ENCODE results near the gene MTERF4. TPM values are rescaled to one million over a fixed set of nuclear protein-coding genes. Genes with fewer than 3 reads are reported as not detected.

MTERF4 gene
- total and polyA plus RNA-seq, 2 of the 8 experiments (the other 6 are each of a cell fraction or from before 2014, with no cell fraction given), result 25.9 to 28.5 TPM

DNA sequence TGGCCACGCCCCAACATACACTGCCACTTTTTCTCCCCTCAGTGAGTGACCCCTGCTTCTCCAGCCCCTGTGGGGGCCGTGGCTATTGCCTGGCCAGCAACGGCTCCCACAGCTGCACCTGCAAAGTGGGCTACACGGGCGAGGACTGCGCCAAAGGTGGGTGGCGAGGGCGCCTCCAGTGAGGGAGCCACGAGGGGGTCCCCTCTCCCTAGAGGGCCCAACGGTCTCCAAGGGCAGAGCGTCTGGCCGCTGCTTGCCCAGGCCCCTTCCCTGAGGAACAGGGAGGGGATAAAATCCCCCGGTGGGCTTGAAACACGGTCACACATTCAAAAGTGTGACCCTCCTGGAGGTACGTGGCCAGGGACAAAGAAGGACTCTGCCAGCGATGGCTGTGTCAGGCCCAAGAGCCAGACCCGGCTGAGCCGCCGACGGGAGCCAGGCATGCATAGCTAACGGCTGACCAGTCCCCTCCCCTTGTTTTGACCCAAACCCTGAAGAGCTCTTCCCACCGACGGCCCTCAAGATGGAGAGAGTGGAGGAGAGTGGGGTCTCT, 37.2 kb downstream of the MTERF4 start (continued):
- TF ChIP-seq, protein P1, sequence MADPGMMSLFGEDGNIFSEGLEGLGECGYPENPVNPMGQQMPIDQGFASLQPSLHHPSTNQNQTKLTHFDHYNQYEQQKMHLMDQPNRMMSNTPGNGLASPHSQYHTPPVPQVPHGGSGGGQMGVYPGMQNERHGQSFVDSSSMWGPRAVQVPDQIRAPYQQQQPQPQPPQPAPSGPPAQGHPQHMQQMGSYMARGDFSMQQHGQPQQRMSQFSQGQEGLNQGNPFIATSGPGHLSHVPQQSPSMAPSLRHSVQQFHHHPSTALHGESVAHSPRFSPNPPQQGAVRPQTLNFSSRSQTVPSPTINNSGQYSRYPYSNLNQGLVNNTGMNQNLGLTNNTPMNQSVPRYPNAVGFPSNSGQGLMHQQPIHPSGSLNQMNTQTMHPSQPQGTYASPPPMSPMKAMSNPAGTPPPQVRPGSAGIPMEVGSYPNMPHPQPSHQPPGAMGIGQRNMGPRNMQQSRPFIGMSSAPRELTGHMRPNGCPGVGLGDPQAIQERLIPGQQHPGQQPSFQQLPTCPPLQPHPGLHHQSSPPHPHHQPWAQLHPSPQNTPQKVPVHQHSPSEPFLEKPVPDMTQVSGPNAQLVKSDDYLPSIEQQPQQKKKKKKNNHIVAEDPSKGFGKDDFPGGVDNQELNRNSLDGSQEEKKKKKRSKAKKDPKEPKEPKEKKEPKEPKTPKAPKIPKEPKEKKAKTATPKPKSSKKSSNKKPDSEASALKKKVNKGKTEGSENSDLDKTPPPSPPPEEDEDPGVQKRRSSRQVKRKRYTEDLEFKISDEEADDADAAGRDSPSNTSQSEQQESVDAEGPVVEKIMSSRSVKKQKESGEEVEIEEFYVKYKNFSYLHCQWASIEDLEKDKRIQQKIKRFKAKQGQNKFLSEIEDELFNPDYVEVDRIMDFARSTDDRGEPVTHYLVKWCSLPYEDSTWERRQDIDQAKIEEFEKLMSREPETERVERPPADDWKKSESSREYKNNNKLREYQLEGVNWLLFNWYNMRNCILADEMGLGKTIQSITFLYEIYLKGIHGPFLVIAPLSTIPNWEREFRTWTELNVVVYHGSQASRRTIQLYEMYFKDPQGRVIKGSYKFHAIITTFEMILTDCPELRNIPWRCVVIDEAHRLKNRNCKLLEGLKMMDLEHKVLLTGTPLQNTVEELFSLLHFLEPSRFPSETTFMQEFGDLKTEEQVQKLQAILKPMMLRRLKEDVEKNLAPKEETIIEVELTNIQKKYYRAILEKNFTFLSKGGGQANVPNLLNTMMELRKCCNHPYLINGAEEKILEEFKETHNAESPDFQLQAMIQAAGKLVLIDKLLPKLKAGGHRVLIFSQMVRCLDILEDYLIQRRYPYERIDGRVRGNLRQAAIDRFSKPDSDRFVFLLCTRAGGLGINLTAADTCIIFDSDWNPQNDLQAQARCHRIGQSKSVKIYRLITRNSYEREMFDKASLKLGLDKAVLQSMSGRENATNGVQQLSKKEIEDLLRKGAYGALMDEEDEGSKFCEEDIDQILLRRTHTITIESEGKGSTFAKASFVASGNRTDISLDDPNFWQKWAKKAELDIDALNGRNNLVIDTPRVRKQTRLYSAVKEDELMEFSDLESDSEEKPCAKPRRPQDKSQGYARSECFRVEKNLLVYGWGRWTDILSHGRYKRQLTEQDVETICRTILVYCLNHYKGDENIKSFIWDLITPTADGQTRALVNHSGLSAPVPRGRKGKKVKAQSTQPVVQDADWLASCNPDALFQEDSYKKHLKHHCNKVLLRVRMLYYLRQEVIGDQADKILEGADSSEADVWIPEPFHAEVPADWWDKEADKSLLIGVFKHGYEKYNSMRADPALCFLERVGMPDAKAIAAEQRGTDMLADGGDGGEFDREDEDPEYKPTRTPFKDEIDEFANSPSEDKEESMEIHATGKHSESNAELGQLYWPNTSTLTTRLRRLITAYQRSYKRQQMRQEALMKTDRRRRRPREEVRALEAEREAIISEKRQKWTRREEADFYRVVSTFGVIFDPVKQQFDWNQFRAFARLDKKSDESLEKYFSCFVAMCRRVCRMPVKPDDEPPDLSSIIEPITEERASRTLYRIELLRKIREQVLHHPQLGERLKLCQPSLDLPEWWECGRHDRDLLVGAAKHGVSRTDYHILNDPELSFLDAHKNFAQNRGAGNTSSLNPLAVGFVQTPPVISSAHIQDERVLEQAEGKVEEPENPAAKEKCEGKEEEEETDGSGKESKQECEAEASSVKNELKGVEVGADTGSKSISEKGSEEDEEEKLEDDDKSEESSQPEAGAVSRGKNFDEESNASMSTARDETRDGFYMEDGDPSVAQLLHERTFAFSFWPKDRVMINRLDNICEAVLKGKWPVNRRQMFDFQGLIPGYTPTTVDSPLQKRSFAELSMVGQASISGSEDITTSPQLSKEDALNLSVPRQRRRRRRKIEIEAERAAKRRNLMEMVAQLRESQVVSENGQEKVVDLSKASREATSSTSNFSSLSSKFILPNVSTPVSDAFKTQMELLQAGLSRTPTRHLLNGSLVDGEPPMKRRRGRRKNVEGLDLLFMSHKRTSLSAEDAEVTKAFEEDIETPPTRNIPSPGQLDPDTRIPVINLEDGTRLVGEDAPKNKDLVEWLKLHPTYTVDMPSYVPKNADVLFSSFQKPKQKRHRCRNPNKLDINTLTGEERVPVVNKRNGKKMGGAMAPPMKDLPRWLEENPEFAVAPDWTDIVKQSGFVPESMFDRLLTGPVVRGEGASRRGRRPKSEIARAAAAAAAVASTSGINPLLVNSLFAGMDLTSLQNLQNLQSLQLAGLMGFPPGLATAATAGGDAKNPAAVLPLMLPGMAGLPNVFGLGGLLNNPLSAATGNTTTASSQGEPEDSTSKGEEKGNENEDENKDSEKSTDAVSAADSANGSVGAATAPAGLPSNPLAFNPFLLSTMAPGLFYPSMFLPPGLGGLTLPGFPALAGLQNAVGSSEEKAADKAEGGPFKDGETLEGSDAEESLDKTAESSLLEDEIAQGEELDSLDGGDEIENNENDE (IDR thresholded peaks at IDR 0.05; ENCODE audit: insufficient replicate concordance, low read length), result no peak
- TF ChIP-seq, protein P2, sequence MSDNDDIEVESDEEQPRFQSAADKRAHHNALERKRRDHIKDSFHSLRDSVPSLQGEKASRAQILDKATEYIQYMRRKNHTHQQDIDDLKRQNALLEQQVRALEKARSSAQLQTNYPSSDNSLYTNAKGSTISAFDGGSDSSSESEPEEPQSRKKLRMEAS (IDR thresholded peaks at IDR 0.05), result no peak
- TF ChIP-seq SP1 (IDR thresholded peaks at IDR 0.05; ENCODE audit: low read depth, low read length) (no peak), SIRT6 (IDR thresholded peaks at IDR 0.05; ENCODE audit: low read length) (no peak), YY1 (IDR thresholded peaks at IDR 0.05; ENCODE audit: low read depth, low read length) (no peak), POU5F1 (IDR thresholded peaks at IDR 0.05; ENCODE audit: low read depth, low read length) (no peak)
- TF ChIP-seq, protein P3, sequence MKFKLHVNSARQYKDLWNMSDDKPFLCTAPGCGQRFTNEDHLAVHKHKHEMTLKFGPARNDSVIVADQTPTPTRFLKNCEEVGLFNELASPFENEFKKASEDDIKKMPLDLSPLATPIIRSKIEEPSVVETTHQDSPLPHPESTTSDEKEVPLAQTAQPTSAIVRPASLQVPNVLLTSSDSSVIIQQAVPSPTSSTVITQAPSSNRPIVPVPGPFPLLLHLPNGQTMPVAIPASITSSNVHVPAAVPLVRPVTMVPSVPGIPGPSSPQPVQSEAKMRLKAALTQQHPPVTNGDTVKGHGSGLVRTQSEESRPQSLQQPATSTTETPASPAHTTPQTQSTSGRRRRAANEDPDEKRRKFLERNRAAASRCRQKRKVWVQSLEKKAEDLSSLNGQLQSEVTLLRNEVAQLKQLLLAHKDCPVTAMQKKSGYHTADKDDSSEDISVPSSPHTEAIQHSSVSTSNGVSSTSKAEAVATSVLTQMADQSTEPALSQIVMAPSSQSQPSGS (IDR thresholded peaks at IDR 0.05; ENCODE audit: low read length), result no peak

Measured in H1 (cell line).